NCI-H446 treated with DMSO at 0.1 percent for 48 hours (cell line): ENCODE results near the gene LSP1.
"Not testable (repeated sequence)": the region's sequence is repeated elsewhere in the genome, so short reads cannot be mapped to it uniquely, and the experiment has no call there.

Experiments used
- DNase-seq: peaks from one replicate; lab custom pipeline; 2025; lab: John Stamatoyannopoulos, UW

LSP1 gene, protein sequence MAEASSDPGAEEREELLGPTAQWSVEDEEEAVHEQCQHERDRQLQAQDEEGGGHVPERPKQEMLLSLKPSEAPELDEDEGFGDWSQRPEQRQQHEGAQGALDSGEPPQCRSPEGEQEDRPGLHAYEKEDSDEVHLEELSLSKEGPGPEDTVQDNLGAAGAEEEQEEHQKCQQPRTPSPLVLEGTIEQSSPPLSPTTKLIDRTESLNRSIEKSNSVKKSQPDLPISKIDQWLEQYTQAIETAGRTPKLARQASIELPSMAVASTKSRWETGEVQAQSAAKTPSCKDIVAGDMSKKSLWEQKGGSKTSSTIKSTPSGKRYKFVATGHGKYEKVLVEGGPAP

DNA sequence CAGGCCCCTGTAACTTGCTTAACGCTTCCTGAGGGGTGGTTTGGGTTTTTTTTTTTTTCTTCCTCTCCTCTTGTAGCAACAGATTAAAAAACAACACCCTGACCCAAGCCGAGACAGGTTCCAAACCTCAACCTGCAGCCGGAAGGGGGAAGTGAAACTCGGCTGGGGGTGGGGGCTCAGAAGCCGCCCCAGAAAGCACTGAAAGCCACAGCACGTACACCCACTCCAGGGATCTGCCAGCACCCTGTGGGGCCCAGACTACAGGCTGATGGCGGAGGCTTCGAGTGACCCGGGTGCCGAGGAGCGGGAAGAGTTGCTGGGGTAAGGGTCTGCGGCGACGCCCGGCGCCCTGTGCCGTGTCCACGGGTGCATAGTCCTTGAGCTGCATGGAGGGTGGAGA lies at the start of gene LSP1:
TSS of gene LSP1 (plus strand) at position 208 of the 400 bp plus-strand sequence. CDS start at position 269, 61 bp downstream.
- DNase-seq = no peak

DNA sequence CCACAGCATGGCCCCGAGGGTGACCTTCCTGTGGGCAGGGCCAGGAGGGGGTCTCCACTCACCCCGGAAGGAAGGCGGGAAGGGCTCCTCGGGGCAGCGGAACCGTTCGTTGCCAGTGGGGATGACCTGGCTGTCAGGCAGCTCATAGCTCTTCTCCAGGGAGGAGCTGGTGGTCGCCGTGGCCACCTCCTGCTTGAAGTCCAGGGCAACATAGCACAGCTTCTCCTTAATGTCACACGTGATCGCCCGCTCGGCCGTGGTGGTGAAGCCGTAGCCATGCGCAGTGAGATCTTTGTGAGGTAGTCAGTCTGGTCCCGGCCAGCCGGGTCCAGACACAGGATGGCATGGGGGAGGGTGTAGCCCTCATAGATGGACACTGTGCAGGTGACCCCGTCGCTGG lies 49.6 kb upstream of the LSP1 start:
- DNase-seq = no peak

DNA sequence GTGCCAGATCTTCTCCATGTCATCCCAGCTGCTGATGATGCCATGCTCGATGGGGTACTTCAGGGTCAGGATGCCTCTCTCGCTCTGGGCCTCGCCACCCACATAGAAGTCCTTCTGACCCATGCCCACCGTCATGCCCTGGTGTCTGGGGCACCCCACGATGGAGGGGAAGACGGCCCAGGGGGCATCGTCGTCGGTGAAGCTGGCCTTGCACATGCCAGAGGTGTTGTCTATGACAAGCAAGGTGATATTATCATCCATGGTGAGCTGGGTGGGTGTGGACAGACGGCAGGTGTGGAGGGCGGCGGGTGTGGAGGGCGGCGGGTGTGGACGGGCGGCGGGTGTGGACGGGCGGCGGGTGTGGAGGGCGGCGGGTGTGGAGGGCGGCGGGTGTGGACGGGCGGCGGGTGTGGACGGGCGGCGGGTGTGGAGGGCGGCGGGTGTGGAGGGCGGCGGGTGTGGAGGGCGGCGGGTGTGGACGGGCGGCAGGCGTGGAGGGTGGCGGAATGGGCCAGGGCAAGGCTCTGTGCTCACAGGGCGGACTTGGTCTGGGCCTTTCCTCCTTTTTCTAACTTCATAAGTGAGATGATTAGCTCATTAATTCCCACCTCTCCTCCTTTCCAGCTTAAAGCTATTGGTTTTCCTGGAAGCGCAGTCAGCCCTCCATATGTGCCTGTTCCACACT lies 48.9 kb upstream of the LSP1 start:
- DNase-seq = not testable (repeated sequence)

DNA sequence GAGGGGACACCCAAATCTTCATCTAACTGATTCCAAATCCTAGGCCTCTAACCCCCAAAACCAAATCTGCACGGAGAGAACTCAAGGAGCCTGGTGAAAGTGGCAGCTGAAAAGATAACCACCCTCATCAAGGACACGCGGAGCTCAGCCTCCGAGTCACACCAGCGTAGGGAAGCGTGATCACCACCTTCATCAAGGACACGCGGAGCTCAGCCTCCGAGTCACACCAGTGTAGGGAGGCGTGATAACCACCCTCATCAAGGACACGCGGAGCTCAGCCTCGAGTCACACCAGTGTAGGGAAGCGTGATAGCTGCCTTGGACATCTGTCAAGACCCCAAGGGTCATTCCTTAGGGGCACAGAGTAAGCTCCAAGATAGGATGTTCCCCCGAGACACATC lies 47.4 kb upstream of the LSP1 start:
- DNase-seq = no peak

DNA sequence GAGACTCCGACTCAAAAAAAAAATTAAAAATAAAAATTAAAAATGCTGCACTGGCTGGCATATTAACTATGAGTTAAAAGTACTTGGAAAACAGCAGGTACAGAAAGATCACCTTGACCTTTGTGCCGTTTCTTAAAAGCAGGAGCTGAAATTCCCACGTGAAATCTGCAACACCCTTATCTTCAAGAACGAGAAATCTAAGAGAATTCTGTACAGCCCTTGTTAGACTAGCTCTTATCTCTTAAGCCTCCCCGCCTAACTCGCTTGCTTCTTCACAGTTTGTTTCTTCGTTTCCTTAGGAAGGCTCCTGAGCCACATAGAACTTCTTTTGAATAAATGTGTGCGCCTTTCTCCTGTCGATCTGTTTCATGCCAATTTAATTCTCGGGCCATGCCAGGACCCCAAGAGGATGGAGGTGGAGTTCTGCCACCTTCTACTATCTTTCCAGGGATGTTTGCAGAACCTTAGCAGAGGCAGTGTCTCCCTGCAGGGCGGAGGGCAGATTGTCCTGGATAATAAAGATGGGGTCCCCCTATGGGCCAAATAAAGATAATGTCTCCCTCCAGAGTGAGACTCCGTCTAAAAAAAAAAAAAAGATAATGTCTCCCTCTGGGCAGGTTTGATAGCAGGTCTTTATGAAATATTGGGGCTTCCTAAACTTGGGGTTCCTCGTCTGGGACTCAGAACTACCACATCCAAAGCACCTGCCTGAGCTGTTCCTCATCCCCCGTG lies 45.5 kb upstream of the LSP1 start:
- DNase-seq = no peak

- DNase-seq = no peak
These were observed 42.1 kb upstream of the LSP1 start for GRCh38 chr11:1810761-1811160.

DNA sequence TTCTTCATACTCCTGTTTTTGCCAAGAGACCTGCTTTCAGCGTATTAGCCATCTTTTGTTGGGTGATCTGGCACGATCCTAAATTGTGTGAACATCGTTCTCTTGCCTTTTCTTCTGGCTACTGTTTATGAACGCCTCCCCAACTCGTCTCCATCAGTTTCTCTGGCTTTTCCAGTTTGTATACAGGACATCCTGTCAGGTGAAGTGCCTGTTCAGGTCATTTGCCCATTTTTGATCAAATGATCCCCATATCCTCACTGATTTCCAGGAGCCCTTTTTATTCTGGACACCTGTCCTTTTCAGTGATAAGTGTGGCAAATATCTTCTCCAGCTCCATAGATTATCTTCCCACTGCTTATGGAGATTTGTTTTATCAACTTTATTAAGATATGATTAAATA lies 40.6 kb upstream of the LSP1 start:
- no peak for DNase-seq

- no peak for DNase-seq
These were observed 40.1 kb upstream of the LSP1 start for GRCh38 chr11:1812801-1813200.

GRCh38 chr11:1813356-1813755 lies 39.5 kb upstream of the LSP1 start:
- DNase-seq = not testable (repeated sequence)

GRCh38 chr11:1814691-1815090 lies 38.2 kb upstream of the LSP1 start:
- DNase-seq = no peak

GRCh38 chr11:1815311-1815710 lies 37.6 kb upstream of the LSP1 start:
- no peak for DNase-seq

GRCh38 chr11:1815751-1816150 lies 37.1 kb upstream of the LSP1 start:
- no peak for DNase-seq

- no peak for DNase-seq
These were observed 35.9 kb upstream of the LSP1 start for GRCh38 chr11:1817000-1817399.

GRCh38 chr11:1817511-1817910 lies 35.4 kb upstream of the LSP1 start:
- DNase-seq = no peak

- DNase-seq = no peak
These were observed 33.8 kb upstream of the LSP1 start for GRCh38 chr11:1819074-1819473.

DNA sequence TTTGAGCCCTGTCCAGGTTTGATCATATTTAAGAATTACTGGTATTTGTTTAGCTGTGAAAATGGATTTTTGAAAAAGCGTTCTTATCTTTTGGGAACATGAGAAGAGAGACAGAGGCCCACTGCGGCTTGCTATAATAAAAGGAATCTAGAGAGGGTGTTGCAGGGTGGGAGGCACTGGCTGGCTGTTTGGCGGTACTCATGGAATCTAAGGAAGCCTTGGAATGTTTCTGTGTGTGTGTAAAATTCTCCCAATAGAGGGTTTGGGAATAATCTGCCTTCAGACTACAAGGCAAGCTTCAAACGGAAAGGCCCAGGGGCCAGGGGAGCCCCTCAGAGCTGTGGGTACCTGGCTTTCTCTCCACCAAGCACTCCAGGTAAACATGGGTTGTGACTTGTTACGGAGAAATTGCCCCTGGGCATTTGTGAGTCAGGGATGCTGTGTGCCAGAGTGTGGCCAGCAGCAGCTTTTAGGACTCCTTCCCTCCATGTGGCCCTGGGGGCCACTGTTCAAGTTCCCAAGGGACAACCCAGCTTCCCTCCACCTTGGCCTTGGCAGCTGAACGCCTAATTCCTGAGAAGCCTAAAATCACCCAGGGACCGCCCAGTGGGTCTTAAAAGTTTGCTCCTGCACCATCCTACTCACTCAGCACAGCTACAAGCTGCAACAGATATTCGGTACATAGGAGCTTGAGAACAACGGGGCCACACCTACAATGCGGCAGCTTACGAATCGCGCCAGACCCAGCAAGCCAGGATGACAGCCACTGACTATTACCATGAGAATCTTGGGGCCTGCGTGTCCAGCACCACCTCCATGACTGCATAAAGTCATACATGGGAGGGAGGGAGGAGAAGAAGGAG lies 32.2 kb upstream of the LSP1 start:
- no peak for DNase-seq

GRCh38 chr11:1821562-1821961 lies 31.3 kb upstream of the LSP1 start:
- DNase-seq = no peak

DNA sequence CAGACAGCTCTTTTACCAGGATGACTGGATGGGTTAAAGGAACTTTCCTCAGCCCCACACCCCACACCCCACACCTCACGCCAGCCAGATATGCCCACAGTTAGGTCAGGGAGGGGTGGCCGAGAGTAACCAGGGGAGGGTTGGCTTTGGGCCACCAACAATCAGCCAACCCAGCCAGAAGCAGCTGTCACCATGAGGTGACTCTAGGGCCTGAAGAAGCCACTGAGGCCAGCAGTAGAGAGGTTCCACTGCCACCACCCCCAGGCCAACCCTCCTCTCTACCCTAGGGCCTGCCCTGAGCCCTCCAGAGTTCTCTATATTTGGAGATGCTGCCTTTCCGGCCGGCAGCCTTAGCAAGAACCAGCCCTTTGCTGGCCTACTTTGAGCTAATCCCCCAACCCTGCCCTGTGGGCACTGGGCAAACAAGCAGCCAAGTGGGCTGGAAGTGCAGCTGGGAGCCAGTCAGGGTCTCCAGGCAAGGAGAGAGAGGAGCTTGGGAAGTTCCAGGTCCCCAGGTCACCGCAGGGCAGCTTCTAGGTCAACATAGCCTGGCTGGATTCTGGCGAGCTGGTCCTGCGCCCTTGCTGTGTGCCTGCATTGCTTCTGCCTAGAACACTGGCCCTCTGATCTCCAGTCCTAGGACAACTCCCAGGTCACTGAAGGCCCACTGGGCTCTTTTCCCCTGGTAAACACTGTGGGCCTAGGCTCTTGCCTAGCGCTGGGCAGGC lies 30.1 kb upstream of the LSP1 start:
- DNase-seq = no peak

DNA sequence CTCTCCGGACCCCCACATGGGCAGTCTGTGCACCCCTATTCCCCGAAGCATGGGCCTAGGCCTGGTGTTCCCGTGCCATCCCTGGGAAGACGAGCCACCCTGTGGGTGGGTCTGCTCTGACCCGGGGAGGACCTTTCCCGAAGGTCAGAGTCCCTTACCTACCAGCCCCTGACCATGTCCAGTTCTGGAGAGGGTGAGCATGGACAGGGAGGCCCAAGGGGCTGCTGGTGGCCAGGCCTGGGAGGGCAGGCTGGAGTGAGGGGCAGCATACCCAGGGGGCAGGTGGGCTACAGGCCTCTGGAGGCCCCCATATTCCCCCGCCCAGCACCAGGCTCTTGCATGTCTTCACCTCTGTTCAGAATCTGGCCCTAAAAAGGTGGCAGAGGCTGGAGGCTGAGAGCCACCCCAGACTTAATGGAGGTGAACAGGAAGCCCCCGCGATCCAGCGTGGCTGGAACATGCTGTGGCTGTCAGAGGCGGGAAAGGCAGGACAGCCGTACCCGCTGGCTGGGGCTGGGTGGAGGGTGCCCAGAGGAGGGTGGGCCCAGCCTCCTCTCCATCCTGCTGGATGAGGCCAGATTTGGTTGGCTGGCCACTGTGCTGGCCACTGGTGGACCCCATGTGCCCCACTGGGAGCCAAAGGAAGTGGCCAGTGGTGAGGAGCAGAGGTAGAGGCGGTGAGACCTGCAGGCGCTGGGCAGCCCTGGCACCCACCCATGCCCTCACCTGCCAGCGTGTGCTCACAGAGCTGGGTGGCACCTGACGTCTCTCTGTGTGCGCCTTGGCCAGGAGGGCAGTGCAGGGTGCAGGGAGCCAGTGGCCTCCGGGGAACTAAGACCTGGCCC lies 29.3 kb upstream of the LSP1 start:
- no peak for DNase-seq
